Smooth muscle cell (in vitro differentiated cells): ENCODE results near the gene VEZF1. TPM values are rescaled to one million over a fixed set of nuclear protein-coding genes. Genes with fewer than 3 reads are reported as not detected.
"Not testable (repeated sequence)": the region's sequence is repeated elsewhere in the genome, so short reads cannot be mapped to it uniquely, and the experiment has no call there.

Experiments
- DNase-seq: peaks from one replicate; lab custom pipeline; 2025; ENCODE audit not compliant: unreplicated experiment; lab: John Stamatoyannopoulos, UW
- H2AFZ ChIP-seq: fragments of 200-600 bp; sonication (generic); 2 replicates; pipeline ENCODE4 v1.6.0; 2016; ENCODE audit warnings: antibody characterized with exemption, low read depth, mild to moderate bottlenecking
- H3F3A ChIP-seq: fragments of 200-600 bp; sonication (generic); 2 replicates; pipeline ENCODE4 v1.6.0; 2017; ENCODE audit warnings: antibody characterized with exemption, low read depth
- H3K27ac ChIP-seq: fragments of 200-600 bp; sonication (generic); 2 replicates; pipeline ENCODE4 v1.5.1; 2016; ENCODE audit warnings: low read depth, mild to moderate bottlenecking
- H3K27me3 ChIP-seq: fragments of 200-600 bp; sonication (generic); 2 replicates; pipeline ENCODE4 v1.6.1; 2016; ENCODE audit warnings: low read depth, mild to moderate bottlenecking
- H3K36me3 ChIP-seq: fragments of 200-600 bp; sonication (generic); 2 replicates; pipeline ENCODE4 v1.5.1; 2016; ENCODE audit warnings: low read depth
- H3K4me1 ChIP-seq: fragments of 200-600 bp; sonication (generic); 2 replicates; pipeline ENCODE4 v1.5.1; 2016; ENCODE audit warnings: low read depth
- H3K4me2 ChIP-seq: fragments of 200-600 bp; sonication (generic); 2 replicates; pipeline ENCODE4 v1.6.0; 2016; ENCODE audit warnings: mild to moderate bottlenecking
- H3K4me3 ChIP-seq: fragments of 200-600 bp; sonication (generic); 2 replicates; pipeline ENCODE4 v1.5.1; 2016; ENCODE audit warnings: mild to moderate bottlenecking
- H3K79me2 ChIP-seq: fragments of 200-600 bp; sonication (generic); 2 replicates; pipeline ENCODE4 v1.6.0; 2016; ENCODE audit warnings: low read depth, mild to moderate bottlenecking
- H3K9ac ChIP-seq: fragments of 200-600 bp; sonication (generic); 2 replicates; pipeline ENCODE4 v1.6.0; 2016; ENCODE audit warnings: low read depth
- H3K9me3 ChIP-seq: fragments of 200-600 bp; sonication (generic); replicated peaks from 2 replicates; pipeline ENCODE4 v1.5.1; 2016; ENCODE audit warnings: low read depth
- H4K20me1 ChIP-seq: fragments of 200-600 bp; sonication (generic); 2 replicates; pipeline ENCODE4 v1.6.0; 2016; ENCODE audit warnings: low read depth
- CTCF ChIP-seq: fragments of 200-600 bp; sonication (generic); IDR thresholded peaks from 2 replicates; pipeline ENCODE4 v1.5.1; 2017; ENCODE audit warnings: borderline replicate concordance, mild to moderate bottlenecking, antibody characterized with exemption; ENCODE audit not compliant: insufficient read depth, poor library complexity, severe bottlenecking
- WGBS: methylation state at CpG from one replicate; pipeline ENCODE4 v1.1.7; 2016; ENCODE audit warnings: low lambda C conversion rate; 5-methylcytosine and 5-hydroxymethylcytosine counted together
- polyA plus RNA-seq: library from polyadenylated mRNA; unstranded; fragments of >200 nt; fragmentation: Nextera tagmentation; extraction: Ambion mirVana; gene quantifications from 2 replicates; pipeline ENCODE4 v1.2.1, GENCODE V29; 2016
- total RNA-seq: library from RNA; depleted of rRNA; stranded (reverse); fragments of >200 nt; gene quantifications from 2 replicates; pipeline ENCODE4 v1.2.3, GENCODE V29; 2014

Gene VEZF1
- total and polyA plus RNA-seq, 2 experiments from 2014 or later, result 25.3 to 61.8 TPM

- Histone ChIP-seq H3K9ac (no peak overlapping the region), H3K4me1 (peaks cover 18% of the 10 kb centered on the region), H3F3A (no peaks in the 10 kb centered on the region), H2AFZ (no peak overlapping the region), H3K27ac (no peak overlapping the region), H4K20me1 (peaks cover 97% of the 10 kb centered on the region), H3K9me3 (no peaks in the 10 kb centered on the region), H3K4me3 (no peak overlapping the region), H3K4me2 (no peak overlapping the region), H3K36me3 (peaks cover 36% of the 10 kb centered on the region), H3K79me2 (peaks cover 56% of the 10 kb centered on the region), H3K27me3 (no peaks in the 10 kb centered on the region)
- 97% methylated on average over 1 of the region's 1 CpG for WGBS
- no peak for TF ChIP-seq CTCF
- no peak for DNase-seq
Measured at GRCh38 chr17:57979076-57979475, 9.0 kb downstream of the VEZF1 start.

GRCh38 chr17:57976594-57976993 is 11.5 kb downstream of the VEZF1 start:
- H3K4me1 ChIP-seq, result peaks cover 4% of the 10 kb centered on the region
- H3K9me3 ChIP-seq, result no peaks in the 10 kb centered on the region
- H3K36me3 ChIP-seq, result peaks cover 41% of the 10 kb centered on the region
- H3K4me3 ChIP-seq, result no peak overlapping the region
- DNase-seq, result no peak
- peaks cover 72% of the 10 kb centered on the region for H4K20me1 ChIP-seq
- no peaks in the 10 kb centered on the region for H3F3A ChIP-seq
- no peak overlapping the region for H2AFZ ChIP-seq
- no peak overlapping the region for H3K27ac ChIP-seq
- H3K9ac ChIP-seq, result no peak overlapping the region
- WGBS, result 94% methylated on average over 3 of the region's 3 CpGs
- no peak for TF ChIP-seq CTCF
- no peaks in the 10 kb centered on the region for H3K27me3 ChIP-seq
- peaks cover 31% of the 10 kb centered on the region for H3K79me2 ChIP-seq
- no peak overlapping the region for H3K4me2 ChIP-seq

GRCh38 chr17:57975044-57975443 is 13.0 kb downstream of the VEZF1 start:
- no peak for DNase-seq
- 54% methylated on average over 1 of the region's 1 CpG for WGBS
- no peak overlapping the region for H2AFZ ChIP-seq
- H3K9me3 ChIP-seq, result no peaks in the 10 kb centered on the region
- no peaks in the 10 kb centered on the region for H3K4me1 ChIP-seq
- peaks cover 56% of the 10 kb centered on the region for H4K20me1 ChIP-seq
- H3K36me3 ChIP-seq, result peaks cover 34% of the 10 kb centered on the region
- no peak overlapping the region for H3K9ac ChIP-seq
- H3K27me3 ChIP-seq, result no peaks in the 10 kb centered on the region
- H3F3A ChIP-seq, result no peaks in the 10 kb centered on the region
- H3K27ac ChIP-seq, result peak overlapping the region; percentile 17
- no peak for TF ChIP-seq CTCF
- H3K79me2 ChIP-seq, result peaks cover 16% of the 10 kb centered on the region
- H3K4me3 ChIP-seq, result no peak overlapping the region
- no peak overlapping the region for H3K4me2 ChIP-seq

DNA sequence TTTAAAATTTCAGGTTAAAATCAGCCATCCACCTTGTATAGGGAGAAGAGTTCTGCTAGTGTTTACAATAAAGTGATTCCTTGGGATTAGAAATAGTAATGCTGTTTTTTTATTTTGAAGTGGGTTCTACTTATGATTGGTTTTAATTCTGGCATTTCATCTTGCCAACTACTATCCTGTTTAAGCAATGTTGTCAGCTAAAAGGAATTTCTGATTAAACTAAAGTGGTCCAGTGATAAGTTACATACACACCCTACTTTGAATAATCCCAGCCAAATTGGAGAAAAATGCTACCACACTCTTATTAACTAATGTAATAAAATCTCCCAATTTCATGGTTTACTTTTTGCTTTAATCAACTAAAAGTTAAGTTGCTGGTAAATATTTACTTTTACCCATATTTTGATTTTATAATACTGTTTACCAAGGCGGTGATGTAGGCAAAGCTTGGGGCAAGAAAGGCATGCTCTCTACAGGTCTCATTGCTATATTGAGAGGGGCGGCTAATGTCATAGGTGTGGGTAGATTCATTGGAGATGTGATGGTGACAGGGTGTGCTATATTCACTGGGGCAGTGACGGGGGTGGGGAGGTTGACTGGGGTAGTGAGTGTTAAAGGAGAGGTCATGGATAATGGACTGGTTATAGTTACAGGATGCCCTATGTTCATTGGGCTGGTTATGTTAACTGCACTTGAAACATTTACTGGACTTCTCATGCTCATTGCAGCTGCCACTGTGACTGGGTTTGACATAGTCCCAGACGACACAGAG is 13.8 kb downstream of the VEZF1 start:
- H2AFZ ChIP-seq, H3K4me3 ChIP-seq, H3K27me3 ChIP-seq, H3K9me3 ChIP-seq, H3K4me1 ChIP-seq, H3F3A ChIP-seq, DNase-seq, H3K27ac ChIP-seq, H3K9ac ChIP-seq, H3K4me2 ChIP-seq: not testable (repeated sequence)
- 97% methylated on average over 4 of the region's 4 CpGs for WGBS
- peaks cover 14% of the 10 kb centered on the region for H3K79me2 ChIP-seq
- peaks cover 31% of the 10 kb centered on the region for H3K36me3 ChIP-seq
- peaks cover 50% of the 10 kb centered on the region for H4K20me1 ChIP-seq
